Activated CD8-positive, alpha-beta memory T cell treated with anti-CD3 and anti-CD28 coated beads for 48 hours (primary cell): Measurements from ENCODE around the gene ZBED2.
"Not testable (repeated sequence)": the region's sequence is repeated elsewhere in the genome, so short reads cannot be mapped to it uniquely, and the experiment has no call there.

Experiments
- DNase-seq, 3 experiments: peaks; one replicate each; pipeline ENCODE4 v3.0.0-alpha.2; 2020; ENCODE audit warnings: low read depth in 2 of 3, low spot score in 2 of 3

ZBED2 gene

DNA sequence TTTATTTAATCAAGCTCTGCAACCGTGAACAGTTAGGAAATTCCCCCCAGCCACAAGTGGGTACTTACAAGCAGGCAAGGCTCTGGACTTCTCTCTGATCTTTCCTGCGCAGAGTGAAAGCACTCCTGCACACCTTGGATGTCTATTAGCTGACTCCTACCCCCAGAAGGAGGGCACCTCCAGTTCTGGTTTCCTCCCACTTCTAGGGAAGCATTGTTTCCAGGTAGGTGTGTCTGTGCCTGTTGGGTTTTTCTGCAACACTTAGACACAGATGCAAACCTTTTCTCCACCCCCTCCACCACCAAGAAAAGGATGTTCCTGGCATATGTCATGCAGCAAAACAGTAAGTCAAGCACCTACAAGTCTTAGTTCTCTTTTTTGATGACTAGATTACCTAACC is at the start of gene ZBED2:
ZBED2 (minus strand) TSS at position 115 of the 400 bp plus-strand sequence. CDS start 1,145 bp downstream, outside the sequence.
- DNase-seq, result no peak

GRCh38 chr3:111639316-111639715 is 44.2 kb upstream of the ZBED2 start:
- no peak for DNase-seq

- no peak for DNase-seq
These were observed 41.3 kb upstream of the ZBED2 start for GRCh38 chr3:111636366-111636885.

DNA sequence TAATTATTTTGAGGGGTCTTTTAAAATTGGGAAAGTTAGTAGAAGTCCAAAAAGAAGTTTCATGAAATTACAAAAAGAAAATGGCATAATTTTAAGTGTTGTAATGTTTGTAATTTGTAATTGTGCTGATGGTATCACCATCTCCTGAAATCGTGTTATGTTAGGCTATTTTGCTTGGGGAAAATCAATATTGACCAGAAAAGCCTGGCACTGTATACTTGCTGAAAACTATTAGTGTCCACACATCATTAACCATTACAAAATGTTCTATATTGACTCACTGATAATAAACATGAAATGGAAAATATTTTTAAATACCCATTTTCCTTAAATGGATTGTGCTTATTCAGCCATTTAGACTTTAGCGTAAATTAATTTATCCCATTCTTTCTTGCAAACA is 40.3 kb upstream of the ZBED2 start:
- no peak for DNase-seq

- not testable (repeated sequence) for DNase-seq
These were observed 35.5 kb upstream of the ZBED2 start for GRCh38 chr3:111630638-111631037.

GRCh38 chr3:111629018-111629417 is 33.9 kb upstream of the ZBED2 start:
- not testable (repeated sequence) for DNase-seq

- DNase-seq, result no peak
These were observed 31.9 kb upstream of the ZBED2 start for GRCh38 chr3:111627092-111627491.

GRCh38 chr3:111621535-111621934 is 26.4 kb upstream of the ZBED2 start:
- DNase-seq, result no peak

DNA sequence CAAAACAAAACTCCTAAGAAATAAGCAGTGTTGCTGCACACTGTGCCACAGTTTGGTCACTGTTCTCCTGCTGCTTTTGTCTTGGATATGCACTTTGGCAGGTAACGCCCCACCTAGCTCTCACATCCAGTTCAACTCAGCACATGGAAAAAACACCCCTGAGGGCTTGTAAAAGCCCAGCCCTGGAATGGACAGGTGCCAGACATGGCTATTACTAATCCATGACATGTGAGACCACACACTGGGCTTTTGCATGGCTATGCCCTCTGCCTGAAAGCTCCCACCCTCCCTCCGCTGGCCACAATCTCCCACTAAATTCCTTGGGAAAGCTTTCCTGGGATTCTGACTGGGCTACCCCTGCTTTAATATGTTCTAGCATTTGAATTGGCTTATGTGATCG is 24.7 kb upstream of the ZBED2 start:
- DNase-seq, result no peak

GRCh38 chr3:111618945-111619344 is 23.8 kb upstream of the ZBED2 start:
- DNase-seq, result no peak

DNA sequence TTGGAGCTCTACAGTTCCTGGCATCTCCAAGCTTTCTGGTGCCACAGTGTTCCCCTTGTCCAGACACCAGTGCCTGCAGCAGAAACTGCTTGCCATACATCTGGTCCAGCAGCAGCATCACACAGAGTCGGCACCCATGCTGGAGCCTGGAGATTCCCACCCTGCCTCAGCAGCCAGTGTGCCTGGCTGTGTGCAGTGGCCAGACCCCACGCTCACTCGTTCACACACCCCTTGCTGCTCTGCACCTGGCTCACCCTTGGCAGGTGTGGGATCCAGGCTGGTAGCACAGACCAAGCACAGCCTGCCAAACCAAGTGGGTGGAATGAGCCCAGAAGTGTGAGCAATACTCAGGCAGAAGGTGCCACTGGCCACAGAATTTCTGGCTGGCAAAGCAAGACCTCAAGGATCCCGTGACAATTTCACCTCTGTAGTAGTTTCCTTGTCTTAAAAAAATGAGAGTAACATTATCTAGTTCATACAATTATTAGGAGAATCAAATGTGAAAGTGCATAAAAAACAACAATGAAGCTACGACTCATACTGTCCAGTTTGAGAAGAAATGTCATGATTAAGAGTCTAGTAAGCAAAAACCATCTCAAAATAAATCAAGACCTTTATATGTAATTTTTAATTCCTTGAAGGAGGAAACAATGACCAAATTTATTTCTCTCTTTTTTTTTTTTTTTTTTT is 22.9 kb upstream of the ZBED2 start:
- no peak for DNase-seq

GRCh38 chr3:111617406-111617805 is 22.3 kb upstream of the ZBED2 start:
- no peak for DNase-seq

GRCh38 chr3:111616417-111617105 is 21.4 kb upstream of the ZBED2 start:
- peak in 1 of 3 experiments; percentile 45 for DNase-seq

- DNase-seq, result no peak
These were observed 20.7 kb upstream of the ZBED2 start for GRCh38 chr3:111615880-111616279.

- no peak for DNase-seq
These were observed 18.1 kb upstream of the ZBED2 start for GRCh38 chr3:111613294-111613693.

- DNase-seq, result no peak
These were observed 15.5 kb upstream of the ZBED2 start for GRCh38 chr3:111610612-111611054.

DNA sequence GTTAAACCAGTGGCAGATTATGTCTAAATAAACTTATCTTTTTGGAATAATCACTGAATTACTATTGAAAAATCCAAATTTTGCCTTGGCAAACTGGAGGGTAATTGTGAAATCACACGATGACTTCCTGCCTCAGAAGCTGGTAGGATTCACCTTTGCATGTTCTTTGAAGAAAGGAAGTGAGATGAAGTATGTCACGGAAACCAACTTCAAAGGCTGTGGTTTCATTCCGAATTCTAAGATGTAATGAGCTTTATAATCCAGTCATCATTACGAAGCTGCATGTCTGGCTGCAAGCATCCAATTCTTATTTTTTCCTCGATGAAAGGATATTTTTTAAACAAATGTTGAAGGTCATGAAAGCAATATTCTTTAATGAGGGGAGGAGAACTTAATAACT is 15.0 kb upstream of the ZBED2 start:
- DNase-seq, result no peak

GRCh38 chr3:111609700-111610099 is 14.6 kb upstream of the ZBED2 start:
- no peak for DNase-seq

GRCh38 chr3:111608383-111608782 is 13.2 kb upstream of the ZBED2 start:
- no peak for DNase-seq

- no peak for DNase-seq
These were observed 12.2 kb upstream of the ZBED2 start for GRCh38 chr3:111607240-111607920.

DNA sequence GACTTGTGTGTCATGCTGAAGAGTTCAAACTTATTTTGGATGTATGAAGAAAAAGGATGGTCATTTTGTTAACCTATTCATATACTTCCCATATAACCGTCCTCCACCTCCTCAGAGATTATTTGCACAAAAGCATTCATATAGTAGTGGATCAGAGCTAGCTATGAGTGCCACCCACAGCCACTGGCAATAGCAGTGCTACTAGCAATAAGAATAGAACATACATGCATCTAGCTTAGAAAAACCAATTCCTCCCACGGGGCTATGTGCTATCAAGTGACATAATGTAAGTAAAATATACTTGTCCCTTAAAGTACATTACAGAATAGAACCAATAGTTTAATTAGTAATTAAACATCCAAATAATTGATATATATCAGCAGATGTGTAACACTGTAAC is 10.3 kb upstream of the ZBED2 start:
- no peak for DNase-seq

GRCh38 chr3:111605018-111605417 is 9.9 kb upstream of the ZBED2 start:
- DNase-seq, result no peak
